ENCODE results near the gene MBD3L3. TPM values are rescaled to one million over a fixed set of nuclear protein-coding genes. Genes with fewer than 3 reads are reported as not detected.

Gene MBD3L3
- total RNA-seq, 4 donors from 2014 or later: not detected

GRCh38 chr19:7078008-7078407, 19.5 kb upstream of the MBD3L3 start:
- H3K4me1 ChIP-seq: no peaks in the 10 kb centered on the region
- intact Hi-C loops (cut with DNase I; ENCODE audit: low total_unique reads): no loop called here
- H3K27ac ChIP-seq: no peak overlapping the region
- peaks cover 0 to 75% of the 10 kb centered on the region in 2 donors for H3K9me3 ChIP-seq
- TF ChIP-seq, protein P1, sequence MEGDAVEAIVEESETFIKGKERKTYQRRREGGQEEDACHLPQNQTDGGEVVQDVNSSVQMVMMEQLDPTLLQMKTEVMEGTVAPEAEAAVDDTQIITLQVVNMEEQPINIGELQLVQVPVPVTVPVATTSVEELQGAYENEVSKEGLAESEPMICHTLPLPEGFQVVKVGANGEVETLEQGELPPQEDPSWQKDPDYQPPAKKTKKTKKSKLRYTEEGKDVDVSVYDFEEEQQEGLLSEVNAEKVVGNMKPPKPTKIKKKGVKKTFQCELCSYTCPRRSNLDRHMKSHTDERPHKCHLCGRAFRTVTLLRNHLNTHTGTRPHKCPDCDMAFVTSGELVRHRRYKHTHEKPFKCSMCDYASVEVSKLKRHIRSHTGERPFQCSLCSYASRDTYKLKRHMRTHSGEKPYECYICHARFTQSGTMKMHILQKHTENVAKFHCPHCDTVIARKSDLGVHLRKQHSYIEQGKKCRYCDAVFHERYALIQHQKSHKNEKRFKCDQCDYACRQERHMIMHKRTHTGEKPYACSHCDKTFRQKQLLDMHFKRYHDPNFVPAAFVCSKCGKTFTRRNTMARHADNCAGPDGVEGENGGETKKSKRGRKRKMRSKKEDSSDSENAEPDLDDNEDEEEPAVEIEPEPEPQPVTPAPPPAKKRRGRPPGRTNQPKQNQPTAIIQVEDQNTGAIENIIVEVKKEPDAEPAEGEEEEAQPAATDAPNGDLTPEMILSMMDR (IDR thresholded peaks at IDR 0.05): no peak
- no peak for TF ChIP-seq POLR2A (IDR thresholded peaks at IDR 0.05)
- H3K27me3 ChIP-seq: no peaks in the 10 kb centered on the region
- H3K36me3 ChIP-seq: no peaks in the 10 kb centered on the region
- no peak overlapping the region for H3K4me3 ChIP-seq
- no peak for DNase-seq

DNA sequence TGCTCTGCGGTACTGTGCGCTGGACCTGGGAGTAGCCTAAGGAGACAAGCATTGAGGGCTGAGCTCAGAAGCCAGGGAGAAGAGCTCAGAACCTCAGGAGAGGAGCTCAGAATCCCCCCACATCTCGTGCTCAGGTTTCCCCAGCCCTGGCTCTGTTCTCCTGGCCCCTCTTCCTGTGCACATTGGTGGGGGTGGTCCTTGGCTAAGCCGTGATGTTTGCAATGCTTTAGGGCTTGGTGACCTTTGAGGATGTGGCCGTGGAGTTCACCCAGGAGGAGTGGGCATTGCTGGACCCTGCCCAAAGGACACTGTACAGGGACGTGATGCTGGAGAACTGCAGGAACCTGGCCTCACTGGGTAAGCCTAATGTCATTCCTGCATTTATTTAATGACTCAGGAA, 17.7 kb upstream of the MBD3L3 start:
- intact Hi-C loops (cut with DNase I; ENCODE audit: low total_unique reads): no loop called here
- Histone ChIP-seq H3K36me3 (no peaks in the 10 kb centered on the region), H3K4me3 (no peak overlapping the region), H3K27ac (no peak overlapping the region), H3K4me1 (no peaks in the 10 kb centered on the region), H3K9me3 (peaks cover 0 to 56% of the 10 kb centered on the region in 2 donors), H3K27me3 (no peaks in the 10 kb centered on the region)
- DNase-seq: no peak
- no peak for TF ChIP-seq POLR2A (IDR thresholded peaks at IDR 0.05)
- TF ChIP-seq, protein P1 (IDR thresholded peaks at IDR 0.05): no peak

DNA sequence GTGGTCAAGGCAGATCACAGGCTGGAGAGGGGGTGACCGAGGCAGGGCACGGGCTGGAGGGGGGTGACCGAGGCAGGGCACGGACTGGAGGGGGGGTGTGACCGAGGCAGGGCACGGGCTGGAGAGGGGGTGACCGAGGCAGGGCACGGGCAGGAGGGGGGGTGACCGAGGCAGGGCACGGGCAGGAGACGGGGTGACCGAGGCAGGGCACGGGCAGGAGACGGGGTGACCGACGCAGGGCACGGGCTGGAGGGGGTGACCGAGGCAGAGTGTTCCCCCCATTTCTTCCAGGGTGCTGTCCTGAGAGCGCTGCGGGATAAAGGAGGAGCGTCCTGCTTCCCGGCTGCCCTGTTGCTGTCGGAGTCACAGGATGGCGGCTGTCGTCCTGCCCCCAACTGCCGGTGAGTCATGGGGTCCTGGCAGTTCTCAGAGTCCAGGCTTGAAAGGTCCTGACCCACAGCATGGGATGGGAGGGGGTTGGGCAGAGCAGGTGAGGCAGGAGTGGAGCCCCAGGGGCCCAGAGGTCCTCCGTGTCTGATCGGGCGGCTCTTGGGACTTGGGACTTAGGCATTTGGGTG, 16.3 kb upstream of the MBD3L3 start:
- Histone ChIP-seq H3K36me3 (no peaks in the 10 kb centered on the region), H3K9me3 (peaks cover 0 to 43% of the 10 kb centered on the region in 2 donors)

DNA sequence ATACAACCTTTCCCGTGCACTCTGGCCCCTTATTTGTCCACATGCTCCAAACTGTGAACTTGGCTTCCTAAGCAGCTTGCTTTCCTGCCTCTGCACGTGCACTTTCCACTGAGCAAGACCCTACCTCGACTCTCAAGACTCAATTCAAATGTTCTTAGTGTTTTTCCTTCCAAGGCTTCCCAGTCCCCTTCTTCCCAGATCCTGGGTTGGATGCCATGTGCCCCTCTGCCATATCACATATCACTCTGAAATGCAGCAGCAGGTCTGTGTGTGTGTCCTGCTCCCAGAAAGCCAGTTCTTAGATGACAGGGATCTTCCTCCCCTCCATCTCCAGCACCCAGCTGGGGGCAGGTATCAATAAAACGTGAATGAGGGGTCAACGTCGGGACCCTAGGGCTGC, 14.1 kb upstream of the MBD3L3 start:
- Histone ChIP-seq H3K27ac (no peak overlapping the region), H3K4me3 (no peak overlapping the region), H3K27me3 (no peaks in the 10 kb centered on the region), H3K9me3 (peaks cover 0 to 21% of the 10 kb centered on the region in 2 donors), H3K4me1 (no peaks in the 10 kb centered on the region), H3K36me3 (no peaks in the 10 kb centered on the region)
- TF ChIP-seq, protein P1 (IDR thresholded peaks at IDR 0.05): no peak
- TF ChIP-seq POLR2A (IDR thresholded peaks at IDR 0.05): no peak
- DNase-seq: no peak
- intact Hi-C loops (cut with DNase I; ENCODE audit: low total_unique reads): no loop called here

More for the DNA sequence above, 16.3 kb upstream of the MBD3L3 start:
- no peak overlapping the region for H3K27ac ChIP-seq
- TF ChIP-seq, protein P1 (IDR thresholded peaks at IDR 0.05): no peak
- TF ChIP-seq POLR2A (IDR thresholded peaks at IDR 0.05): no peak
- H3K27me3 ChIP-seq: no peaks in the 10 kb centered on the region
- no peak overlapping the region for H3K4me3 ChIP-seq
- no peaks in the 10 kb centered on the region for H3K4me1 ChIP-seq
- no peak for DNase-seq
- intact Hi-C loops (cut with DNase I; ENCODE audit: low total_unique reads): no loop called here

GRCh38 chr19:7069904-7070226, 11.4 kb upstream of the MBD3L3 start:
- TF ChIP-seq, protein P1 (IDR thresholded peaks at IDR 0.05): no peak
- no peak for TF ChIP-seq POLR2A (IDR thresholded peaks at IDR 0.05)
- H3K36me3 ChIP-seq: no peaks in the 10 kb centered on the region
- H3K27me3 ChIP-seq: no peaks in the 10 kb centered on the region
- no peaks in the 10 kb centered on the region for H3K9me3 ChIP-seq
- H3K4me3 ChIP-seq: peak overlapping the region; percentile 67 to 91
- intact Hi-C loops (cut with DNase I; ENCODE audit: low total_unique reads): no loop called here
- H3K27ac ChIP-seq: peak overlapping the region; percentile 68 to 82
- DNase-seq: no peak
- H3K4me1 ChIP-seq: no peaks in the 10 kb centered on the region
